Stomach (tissue), 9 donors: ENCODE data around the gene CERS6. TPM values are rescaled to one million over a fixed set of nuclear protein-coding genes. Genes with fewer than 3 reads are reported as not detected.

Experiments used
- DNase-seq, 2 donors: peaks; one replicate each; pipeline versions ENCODE4 v3.0.0 to v3.0.0-alpha.2; 2013 to 2019
- H3K27ac ChIP-seq, 5 donors: fragments of 200-600 bp in 4 of 5; sonication (generic) in 4 of 5; one replicate each; pipeline ENCODE4 v1.5.1; 2013 to 2019; ENCODE audit warnings: mild to moderate bottlenecking in 1 of 5, moderate library complexity in 1 of 5
- H3K27me3 ChIP-seq, 3 donors: fragments of 200-600 bp; sonication (generic); one replicate each; pipeline ENCODE4 v1.5.1; 2017 to 2019; ENCODE audit warnings: mixed run types in 1 of 3
- H3K36me3 ChIP-seq, 4 donors: fragments of 200-600 bp; sonication (generic); 1 replicate in 3 of 4; 2 replicates in 1 of 4; pipeline ENCODE4 v1.5.1; 2016 to 2019
- H3K4me1 ChIP-seq, 4 donors: fragments of 200-600 bp; sonication (generic); one replicate each; pipeline ENCODE4 v1.5.1; 2016 to 2019
- H3K4me3 ChIP-seq, 4 donors: fragments of 200-600 bp; sonication (generic) in 3 of 4; one replicate each; pipeline ENCODE4 v1.5.1; 2016 to 2019; ENCODE audit warnings: mild to moderate bottlenecking in 1 of 4
- H3K9me3 ChIP-seq, 4 donors: fragments of 200-600 bp; sonication (generic); one replicate each; pipeline ENCODE4 v1.5.1; 2016 to 2019
- EP300 ChIP-seq: sonication (generic); formaldehyde crosslinking; IDR thresholded peaks from one replicate; pipeline ENCODE4 v1.6.1; 2017; ENCODE audit warnings: antibody characterized with exemption
- POLR2A ChIP-seq, 4 donors: fragments of 450-650 bp; IDR thresholded peaks; one replicate each; pipeline ENCODE4 v1.6.1; 2016; ENCODE audit warnings: antibody characterized with exemption in 4 of 4, control low read depth in 2 of 4, mild to moderate bottlenecking in 1 of 4, moderate library complexity in 1 of 4
- POLR2AphosphoS5 ChIP-seq, 3 donors: sonication (generic); formaldehyde crosslinking; IDR thresholded peaks; one replicate each; pipeline ENCODE4 v1.6.1; 2016; ENCODE audit warnings: antibody characterized with exemption in 3 of 3
- WGBS, 5 donors: extraction: QIAGEN DNeasy Blood & Tissue Kit in 3 of 5; methylation state at CpG; one replicate each; pipeline versions ENCODE4 v1.1.5 to v1.1.7; 2013 to 2018; 5-methylcytosine and 5-hydroxymethylcytosine counted together
- intact Hi-C: fragments of 100-400 bp; cut with DNase I; formaldehyde crosslinking; loops from one replicate; pipeline ENCODE4 v1.15.1; 2023; ENCODE audit warnings: low total_unique reads
- polyA plus RNA-seq, 3 donors: library from polyadenylated mRNA; stranded (reverse); fragments of 200-250 nt; gene quantifications; one replicate each; pipeline ENCODE4 v1.2.3, GENCODE V29; 2013
- total RNA-seq, 5 donors: library from RNA; depleted of rRNA; stranded (reverse); fragments of >200 nt; gene quantifications; one replicate each; pipeline versions ENCODE4 v1.1.0 to v1.2.3, GENCODE V29; 2014 to 2016
- TF ChIP-seq, protein P1 (sequence below), 7 experiments: fragments of 450-650 bp in 4 of 7; fragments of 200-600 bp in 3 of 7; sonication (generic) in 3 of 7; IDR thresholded peaks; one replicate each; pipeline ENCODE4 v1.5.1; 2016 to 2019; ENCODE audit warnings: antibody characterized with exemption in 7 of 7, control low read depth in 2 of 7, mild to moderate bottlenecking in 1 of 7
- donor health status: healthy with polysubstance abuse.
- donor health status: Bipolar disorder and iron deficiency.
- donor health status: healthy.

The CERS6 gene
- total and polyA plus RNA-seq, 8 donors, result 4.0 to 102 (median 53.2) TPM

DNA sequence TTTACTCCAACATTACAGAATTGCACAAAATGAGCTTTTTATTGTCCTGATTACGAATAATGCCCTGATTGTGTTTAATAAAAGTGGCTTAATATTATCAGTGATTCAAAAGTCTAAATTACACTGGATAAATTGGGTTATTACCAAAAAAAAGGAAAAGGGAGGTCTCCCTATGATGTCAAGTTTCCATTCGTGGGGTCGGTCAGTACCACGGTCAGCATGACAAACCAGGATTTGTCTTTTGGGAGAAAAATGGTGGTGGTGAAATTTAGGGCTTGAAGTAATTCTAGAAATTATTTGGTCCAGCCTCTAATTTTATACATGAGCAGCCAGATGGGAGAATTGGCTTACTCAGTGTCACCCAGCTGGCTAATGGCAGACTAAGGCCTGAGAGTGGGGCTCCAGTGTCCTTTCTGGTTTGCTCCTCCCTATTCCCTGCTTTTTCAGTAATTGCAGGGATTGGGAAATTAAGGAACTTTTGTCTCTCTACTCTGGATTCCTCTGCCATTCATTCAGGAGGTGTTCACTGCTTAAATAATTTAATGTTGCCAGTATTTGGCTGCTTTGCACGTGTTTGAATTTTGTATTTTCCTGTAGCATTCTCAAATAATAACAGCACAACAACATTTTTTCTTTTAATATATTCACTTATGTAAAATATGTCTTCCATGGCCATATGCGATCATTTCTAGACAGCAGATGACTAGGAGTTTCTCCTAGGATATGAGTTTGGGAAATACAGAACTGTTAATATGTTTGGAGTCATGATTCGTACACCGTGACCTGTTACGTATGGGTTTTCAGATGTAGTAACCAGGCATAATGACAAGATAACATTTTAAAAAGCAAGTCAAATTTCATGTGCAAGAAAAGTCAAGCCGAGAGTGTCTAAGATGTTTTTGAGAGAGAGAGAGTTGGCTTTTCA, 217.5 kb downstream of the CERS6 start:
- Histone ChIP-seq H3K9me3 (no peaks in the 10 kb centered on the region), H3K27ac (no peak overlapping the region), H3K27me3 (no peaks in the 10 kb centered on the region), H3K36me3 (no peaks in the 10 kb centered on the region), H3K4me3 (no peak overlapping the region), H3K4me1 (peaks cover 0 to 6% (median 0%) of the 10 kb centered on the region in 4 donors)
- no peak for TF ChIP-seq POLR2A (IDR thresholded peaks at IDR 0.05)
- TF ChIP-seq, protein P1, sequence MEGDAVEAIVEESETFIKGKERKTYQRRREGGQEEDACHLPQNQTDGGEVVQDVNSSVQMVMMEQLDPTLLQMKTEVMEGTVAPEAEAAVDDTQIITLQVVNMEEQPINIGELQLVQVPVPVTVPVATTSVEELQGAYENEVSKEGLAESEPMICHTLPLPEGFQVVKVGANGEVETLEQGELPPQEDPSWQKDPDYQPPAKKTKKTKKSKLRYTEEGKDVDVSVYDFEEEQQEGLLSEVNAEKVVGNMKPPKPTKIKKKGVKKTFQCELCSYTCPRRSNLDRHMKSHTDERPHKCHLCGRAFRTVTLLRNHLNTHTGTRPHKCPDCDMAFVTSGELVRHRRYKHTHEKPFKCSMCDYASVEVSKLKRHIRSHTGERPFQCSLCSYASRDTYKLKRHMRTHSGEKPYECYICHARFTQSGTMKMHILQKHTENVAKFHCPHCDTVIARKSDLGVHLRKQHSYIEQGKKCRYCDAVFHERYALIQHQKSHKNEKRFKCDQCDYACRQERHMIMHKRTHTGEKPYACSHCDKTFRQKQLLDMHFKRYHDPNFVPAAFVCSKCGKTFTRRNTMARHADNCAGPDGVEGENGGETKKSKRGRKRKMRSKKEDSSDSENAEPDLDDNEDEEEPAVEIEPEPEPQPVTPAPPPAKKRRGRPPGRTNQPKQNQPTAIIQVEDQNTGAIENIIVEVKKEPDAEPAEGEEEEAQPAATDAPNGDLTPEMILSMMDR (IDR thresholded peaks at IDR 0.05), result no peak
- no peak for TF ChIP-seq EP300
- no peak for TF ChIP-seq POLR2AphosphoS5 (IDR thresholded peaks at IDR 0.05)
- intact Hi-C loops, result no loop called here
- peak in 1 of 2 donors; percentile 16 for DNase-seq
- whole genome bisulfite sequencing, 5 donors, result 84 to 94% (median 86%) methylated on average over 10 of the region's 10 CpGs

DNA sequence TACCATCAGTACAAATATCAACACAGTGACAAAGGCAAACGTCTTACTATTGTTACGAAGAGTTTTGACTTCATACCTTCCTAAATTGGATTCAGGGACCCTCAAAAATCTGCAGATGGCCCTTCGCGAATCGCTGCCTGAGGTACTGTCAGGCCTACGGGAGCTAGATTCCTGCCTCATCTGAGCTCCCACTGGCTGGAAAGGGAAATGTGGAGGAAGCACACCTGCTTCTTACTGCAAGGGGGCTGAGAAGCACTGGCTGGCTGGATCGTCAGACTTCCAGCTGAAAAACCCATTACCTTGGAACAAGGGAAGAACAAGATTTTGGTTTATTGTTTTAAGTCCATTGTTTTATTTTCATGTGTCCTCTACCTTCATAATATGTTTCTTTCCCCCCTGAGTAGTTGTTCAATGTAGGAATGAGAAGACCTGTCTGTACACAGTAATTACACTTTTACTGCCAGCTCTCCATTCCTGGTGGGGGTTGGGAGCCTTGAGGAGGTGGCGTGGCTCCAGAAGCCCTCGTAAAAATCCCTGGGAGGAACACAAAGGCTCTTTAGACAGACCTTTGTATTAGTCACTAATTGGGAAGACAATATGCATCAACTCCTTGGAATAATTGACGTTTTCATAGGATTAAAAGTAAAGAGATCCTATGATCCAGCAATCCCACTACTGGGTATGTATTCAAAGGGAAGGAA, 222.2 kb downstream of the CERS6 start:
- Histone ChIP-seq H3K27me3 (no peaks in the 10 kb centered on the region), H3K4me3 (no peak overlapping the region), H3K9me3 (no peaks in the 10 kb centered on the region), H3K4me1 (peaks cover 6 to 17% (median 12%) of the 10 kb centered on the region in 4 donors), H3K27ac (no peak overlapping the region), H3K36me3 (no peaks in the 10 kb centered on the region)
- 85 to 96% (median 89%) methylated on average over 10 of the region's 10 CpGs for WGBS, 5 donors
- intact Hi-C loops, result no loop called here
- no peak for DNase-seq
- no peak for TF ChIP-seq POLR2AphosphoS5 (IDR thresholded peaks at IDR 0.05)
- no peak for TF ChIP-seq EP300
- TF ChIP-seq, protein P1 (IDR thresholded peaks at IDR 0.05), result no peak
- TF ChIP-seq POLR2A (IDR thresholded peaks at IDR 0.05), result no peak

DNA sequence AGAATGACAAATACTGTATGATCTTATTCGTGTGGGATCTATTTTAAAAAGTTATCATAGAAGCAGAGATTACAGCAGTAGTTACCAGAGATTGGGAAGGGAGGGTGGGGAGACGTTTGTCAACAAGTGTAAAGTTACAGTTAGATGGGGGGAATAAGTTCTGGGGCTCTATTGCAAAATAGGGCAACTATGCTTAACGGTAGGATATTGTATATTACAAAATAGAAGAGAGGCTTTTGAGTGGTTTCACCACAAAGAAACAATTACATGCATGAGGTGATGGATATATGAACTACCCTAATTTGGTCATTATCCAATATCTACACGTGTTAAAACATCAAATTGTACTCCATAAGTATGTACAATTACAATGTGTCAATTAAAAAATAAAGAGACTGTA, 223.0 kb downstream of the CERS6 start:
- H3K4me1 ChIP-seq, result peaks cover 6 to 19% (median 12%) of the 10 kb centered on the region in 4 donors
- H3K4me3 ChIP-seq, result no peak overlapping the region
- H3K27me3 ChIP-seq, result no peaks in the 10 kb centered on the region
- intact Hi-C loops, result no loop called here
- WGBS, 5 donors, result 63 to 80% (median 71%) methylated on average over 4 of the region's 4 CpGs
- DNase-seq, result no peak
- TF ChIP-seq, protein P1 (IDR thresholded peaks at IDR 0.05), result no peak
- no peak for TF ChIP-seq POLR2AphosphoS5 (IDR thresholded peaks at IDR 0.05)
- no peak for TF ChIP-seq EP300
- no peak for TF ChIP-seq POLR2A (IDR thresholded peaks at IDR 0.05)
- no peak overlapping the region for H3K27ac ChIP-seq
- no peaks in the 10 kb centered on the region for H3K9me3 ChIP-seq
- H3K36me3 ChIP-seq, result no peaks in the 10 kb centered on the region

DNA sequence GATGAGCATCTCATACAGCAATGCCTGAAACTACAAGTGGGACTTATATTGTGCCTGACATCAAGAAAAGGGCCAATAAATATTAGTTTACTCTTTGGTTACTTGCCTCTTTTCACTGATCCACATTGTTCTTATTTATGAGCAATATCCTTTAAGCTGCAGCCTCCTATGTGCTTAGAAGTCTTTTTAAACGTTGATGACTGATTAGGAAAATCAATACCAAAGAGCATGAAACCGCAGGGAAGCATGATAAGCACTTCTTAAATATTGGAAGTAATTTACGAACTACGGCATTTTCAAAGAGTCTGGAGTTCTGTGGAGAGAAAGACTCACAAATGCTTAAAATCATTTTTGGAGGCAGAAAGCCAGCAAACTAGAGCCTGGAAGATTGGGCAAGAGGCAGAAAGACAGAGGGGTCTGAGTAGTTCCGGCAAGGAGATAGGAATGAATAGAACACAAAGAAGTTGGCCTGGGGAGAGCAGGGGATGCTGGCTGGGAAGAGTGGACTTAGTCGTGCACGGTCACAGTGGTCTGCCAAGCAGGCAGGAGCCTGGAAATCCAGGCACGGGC, 223.8 kb downstream of the CERS6 start:
- intact Hi-C loops, result no loop called here
- H3K4me1 ChIP-seq, result peaks cover 6 to 26% (median 12%) of the 10 kb centered on the region in 4 donors
- WGBS, 5 donors, result 25 to 57% (median 50%) methylated on average over 8 of the region's 8 CpGs
- TF ChIP-seq EP300, result no peak
- TF ChIP-seq POLR2AphosphoS5 (IDR thresholded peaks at IDR 0.05), result no peak
- TF ChIP-seq, protein P1 (IDR thresholded peaks at IDR 0.05), result no peak
- TF ChIP-seq POLR2A (IDR thresholded peaks at IDR 0.05), result no peak
- no peak overlapping the region for H3K27ac ChIP-seq
- H3K4me3 ChIP-seq, result no peak overlapping the region
- H3K27me3 ChIP-seq, result no peaks in the 10 kb centered on the region
- H3K9me3 ChIP-seq, result no peaks in the 10 kb centered on the region
- DNase-seq, result no peak
- H3K36me3 ChIP-seq, result no peaks in the 10 kb centered on the region
